ENCODE measurements around the gene TECPR1.

DNA sequence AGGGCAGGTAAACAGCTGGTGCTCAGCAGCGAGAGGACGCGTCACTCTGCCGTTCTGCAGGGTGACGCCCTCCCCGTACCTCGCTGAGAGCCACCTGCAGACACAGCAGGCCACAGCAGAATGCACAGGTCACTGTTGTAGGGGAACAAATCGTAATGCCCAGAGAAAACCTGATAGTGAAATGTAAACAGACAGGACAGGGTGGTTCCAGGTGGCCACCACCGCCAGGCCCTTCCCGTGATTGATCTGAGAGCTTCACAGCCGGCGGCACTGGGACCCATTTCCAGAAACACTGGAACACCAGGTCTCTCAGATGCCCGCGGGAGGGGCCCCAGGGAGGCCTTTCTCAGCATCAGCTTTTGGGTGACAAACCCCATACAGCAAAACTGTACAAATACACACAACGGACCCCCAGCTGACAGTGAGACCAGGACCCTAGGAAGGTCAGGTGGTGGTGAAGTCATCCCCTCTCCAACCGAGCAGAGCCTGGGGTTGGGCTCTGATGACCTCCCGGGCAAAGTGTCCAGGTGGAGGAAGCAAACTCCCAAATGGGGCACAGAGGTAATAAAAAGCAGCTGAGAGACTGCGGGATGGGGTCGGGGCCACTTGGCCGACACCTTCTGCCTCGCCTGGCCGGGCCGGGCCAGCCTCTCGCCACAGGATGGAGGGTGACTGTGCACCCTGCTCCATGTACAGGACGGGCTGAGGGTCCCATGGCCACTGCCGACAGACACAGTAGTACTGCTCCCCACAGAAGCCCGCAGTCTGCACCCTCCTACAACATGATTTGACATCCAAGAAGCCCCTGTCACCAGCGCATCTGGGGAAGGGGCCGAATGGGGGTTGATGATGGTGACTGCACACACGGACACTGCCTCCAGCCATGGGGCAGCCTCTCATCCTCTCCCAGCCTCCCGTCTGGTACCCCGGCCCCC is 36.2 kb downstream of the TECPR1 start:
- TF ChIP-seq, protein P1, sequence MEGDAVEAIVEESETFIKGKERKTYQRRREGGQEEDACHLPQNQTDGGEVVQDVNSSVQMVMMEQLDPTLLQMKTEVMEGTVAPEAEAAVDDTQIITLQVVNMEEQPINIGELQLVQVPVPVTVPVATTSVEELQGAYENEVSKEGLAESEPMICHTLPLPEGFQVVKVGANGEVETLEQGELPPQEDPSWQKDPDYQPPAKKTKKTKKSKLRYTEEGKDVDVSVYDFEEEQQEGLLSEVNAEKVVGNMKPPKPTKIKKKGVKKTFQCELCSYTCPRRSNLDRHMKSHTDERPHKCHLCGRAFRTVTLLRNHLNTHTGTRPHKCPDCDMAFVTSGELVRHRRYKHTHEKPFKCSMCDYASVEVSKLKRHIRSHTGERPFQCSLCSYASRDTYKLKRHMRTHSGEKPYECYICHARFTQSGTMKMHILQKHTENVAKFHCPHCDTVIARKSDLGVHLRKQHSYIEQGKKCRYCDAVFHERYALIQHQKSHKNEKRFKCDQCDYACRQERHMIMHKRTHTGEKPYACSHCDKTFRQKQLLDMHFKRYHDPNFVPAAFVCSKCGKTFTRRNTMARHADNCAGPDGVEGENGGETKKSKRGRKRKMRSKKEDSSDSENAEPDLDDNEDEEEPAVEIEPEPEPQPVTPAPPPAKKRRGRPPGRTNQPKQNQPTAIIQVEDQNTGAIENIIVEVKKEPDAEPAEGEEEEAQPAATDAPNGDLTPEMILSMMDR (IDR thresholded peaks at IDR 0.05; ENCODE audit: control extremely low read depth in 1 of 3, insufficient read depth in 1 of 3, low read depth in 1 of 3, low read length in 3 of 3): no peak
- TF ChIP-seq, protein P2, sequence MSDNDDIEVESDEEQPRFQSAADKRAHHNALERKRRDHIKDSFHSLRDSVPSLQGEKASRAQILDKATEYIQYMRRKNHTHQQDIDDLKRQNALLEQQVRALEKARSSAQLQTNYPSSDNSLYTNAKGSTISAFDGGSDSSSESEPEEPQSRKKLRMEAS (IDR thresholded peaks at IDR 0.05): no peak
- TF ChIP-seq CHD2 (IDR thresholded peaks at IDR 0.05; ENCODE audit: low read length) (no peak), POLR2A (IDR thresholded peaks at IDR 0.05; ENCODE audit: control extremely low read depth in 1 of 2, low read depth in 2 of 2, low read length in 2 of 2) (no peak), KDM1A (IDR thresholded peaks at IDR 0.05; ENCODE audit: borderline replicate concordance, low read length) (no peak), JUN (IDR thresholded peaks at IDR 0.05; ENCODE audit: low read depth, low read length) (no peak), CREB1 (IDR thresholded peaks at IDR 0.05) (no peak)
